PC-3 (cell line): Measurements from ENCODE around the gene TNRC18. TPM values are rescaled to one million over a fixed set of nuclear protein-coding genes. Genes with fewer than 3 reads are reported as not detected.

Experiments
- ATAC-seq: fragments of 200-7000 bp; cut with Tn5 transposase; 2 replicates; pipeline ENCODE4 v1.9.1; 2020; ENCODE audit warnings: mild to moderate bottlenecking, moderate library complexity
- BruUV-seq: library from RNA; stranded (reverse); fragments of 400-500 nt; replicated peaks from 2 replicates; lab custom pipeline; 2021; lab: Mats Ljungman, UMichigan
- CTCF ChIA-PET: fragments of 300-600 bp; sonication (Branson Sonifier 250); formaldehyde crosslinking; loops from one replicate; lab custom pipeline; 2022; ENCODE audit warnings: antibody characterized with exemption; lab: Charles Lee
- POLR2A ChIA-PET: fragments of 300-600 bp; sonication (Branson Sonifier 250); formaldehyde crosslinking; loops from one replicate; lab custom pipeline; 2022; ENCODE audit warnings: antibody characterized with exemption; ENCODE audit not compliant: unreplicated experiment; lab: Charles Lee
- DNase-seq: peaks from one replicate; pipeline ENCODE4 v3.0.0-alpha.2; 2015
- H2AFZ ChIP-seq: fragments of 300-600 bp; sonication (generic); 2 replicates; pipeline ENCODE4 v1.6.0; 2016; ENCODE audit warnings: antibody characterized with exemption, low read length
- H3F3A ChIP-seq: fragments of 300-600 bp; sonication (generic); one replicate; pipeline ENCODE4 v1.6.0; 2017; ENCODE audit warnings: antibody characterized with exemption, low read length, control low read depth, mild to moderate bottlenecking; ENCODE audit not compliant: unreplicated experiment
- H3K27ac ChIP-seq: fragments of 300-600 bp; sonication (generic); 2 replicates; pipeline ENCODE4 v1.5.1; 2016; ENCODE audit warnings: mild to moderate bottlenecking, low read length
- H3K27me3 ChIP-seq: fragments of 300-600 bp; sonication (generic); 2 replicates; pipeline ENCODE4 v1.6.1; 2016; ENCODE audit warnings: low read length, mixed read lengths
- H3K36me3 ChIP-seq: fragments of 300-600 bp; sonication (generic); 2 replicates; pipeline ENCODE4 v1.6.1; 2016; ENCODE audit warnings: low read depth, mixed run types, low read length, mixed read lengths
- H3K4me1 ChIP-seq: fragments of 300-600 bp; sonication (generic); 2 replicates; pipeline ENCODE4 v1.5.1; 2016; ENCODE audit warnings: low read length; ENCODE audit not compliant: insufficient read depth
- H3K4me2 ChIP-seq: fragments of 300-600 bp; sonication (generic); 2 replicates; pipeline ENCODE4 v1.6.0; 2016; ENCODE audit warnings: low read length
- H3K4me3 ChIP-seq: fragments of 300-600 bp; sonication (generic); 2 replicates; pipeline ENCODE4 v1.5.1; 2016; ENCODE audit warnings: mild to moderate bottlenecking, low read length, mixed read lengths
- H3K79me2 ChIP-seq: fragments of 300-600 bp; sonication (generic); 2 replicates; pipeline ENCODE4 v1.6.1; 2017; ENCODE audit warnings: low read length, mixed read lengths
- H3K9ac ChIP-seq: fragments of 300-600 bp; sonication (generic); 2 replicates; pipeline ENCODE4 v1.6.0; 2016; ENCODE audit warnings: mild to moderate bottlenecking, low read length
- H3K9me2 ChIP-seq: fragments of 300-600 bp; sonication (generic); replicated peaks from 2 replicates; pipeline ENCODE4 v1.6.1; 2016; ENCODE audit warnings: mixed run types, low read length, mixed read lengths
- H3K9me3 ChIP-seq: fragments of 300-600 bp; sonication (generic); 2 replicates; pipeline ENCODE4 v1.6.1; 2016; ENCODE audit warnings: low read length, mixed read lengths
- H4K20me1 ChIP-seq: fragments of 300-600 bp; sonication (generic); 2 replicates; pipeline ENCODE4 v1.6.1; 2016; ENCODE audit warnings: low read length, mixed read lengths
- CTCF ChIP-seq: fragments of 300-600 bp; sonication (generic); conservative IDR thresholded peaks from 2 replicates; pipeline ENCODE4 v1.5.1; 2017; ENCODE audit warnings: antibody characterized with exemption, low read depth, mild to moderate bottlenecking, low read length
- EZH2 ChIP-seq: fragments of 300-600 bp; sonication (generic); IDR thresholded peaks from one replicate; pipeline ENCODE4 v1.6.1; 2017; ENCODE audit warnings: antibody characterized with exemption, mild to moderate bottlenecking, low read length; ENCODE audit not compliant: unreplicated experiment
- EZH2phosphoT487 ChIP-seq: fragments of 300-600 bp; sonication (generic); IDR thresholded peaks from 2 replicates; pipeline ENCODE4 v1.6.1; 2018; ENCODE audit warnings: mild to moderate bottlenecking, antibody characterized with exemption, low read length, borderline replicate concordance
- intact Hi-C: fragments of 100-400 bp; cut with micrococcal nuclease; formaldehyde crosslinking; loops from 2 replicates; pipeline ENCODE4 v1.9.0; 2023
- total RNA-seq: library from RNA; depleted of rRNA; stranded (reverse); fragments of >200 nt; gene quantifications from 2 replicates; pipeline ENCODE4 v1.2.3, GENCODE V29; 2014

TNRC18 gene
- total RNA-seq, 1 experiment from 2014 or later: 26.8 TPM

GRCh38 chr7:5421714-5422395 lies 1.8 kb downstream of the TNRC18 start:
- Histone ChIP-seq H4K20me1 (no peaks in the 10 kb centered on the region), H3F3A (no peaks in the 10 kb centered on the region), H3K4me1 (peaks cover 22% of the 10 kb centered on the region), H3K36me3 (no peaks in the 10 kb centered on the region), H3K9me3 (no peaks in the 10 kb centered on the region), H3K27ac (peak overlapping the region; percentile 95), H3K4me2 (peak overlapping the region; percentile 92), H3K79me2 (peaks cover 94% of the 10 kb centered on the region), H3K4me3 (peak overlapping the region; percentile 99), H2AFZ (no peak overlapping the region), H3K27me3 (no peaks in the 10 kb centered on the region), H3K9ac (peak overlapping the region; percentile 98), H3K9me2 (no peaks in the 10 kb centered on the region)
- intact Hi-C loops: no loop called here
- CTCF ChIA-PET: interaction anchor here (0.5 to 1.8 kb wide), 3 partner anchors 25 to 182 kb away, joined by 3 to 11 read pairs (median 4); no protein-coding TSS in a partner anchor
- POLR2A ChIA-PET: interaction anchor here (0.6 kb wide), 3 partner anchors 21 to 218 kb away, joined by 5 to 8 read pairs (median 6); no protein-coding TSS in a partner anchor
- no peak for ATAC-seq
- no peak for TF ChIP-seq EZH2
- TF ChIP-seq EZH2phosphoT487: no peak
- TF ChIP-seq CTCF: no peak
- TSS peak; percentile 20 for BruUV-seq
- DNase-seq: peak; percentile 69

- Histone ChIP-seq H3K27me3 (no peaks in the 10 kb centered on the region), H3K36me3 (no peaks in the 10 kb centered on the region), H2AFZ (no peak overlapping the region), H3K79me2 (peaks cover 93% of the 10 kb centered on the region), H3K4me1 (peaks cover 22% of the 10 kb centered on the region), H3K9me3 (no peaks in the 10 kb centered on the region), H3K27ac (peak overlapping the region; percentile 95), H3K9ac (peak overlapping the region; percentile 98), H3K9me2 (no peaks in the 10 kb centered on the region), H3K4me2 (peak overlapping the region; percentile 100), H4K20me1 (no peaks in the 10 kb centered on the region), H3K4me3 (peak overlapping the region; percentile 99), H3F3A (no peaks in the 10 kb centered on the region)
- no peak for ATAC-seq
- TF ChIP-seq EZH2phosphoT487 (no peak), CTCF (no peak), EZH2 (no peak)
- ChIA-PET POLR2A (interaction anchor here (0.6 kb wide), 1 partner anchor 219 kb away, joined by 5 read pairs; no protein-coding TSS in a partner anchor), CTCF (interaction anchor here (0.5 kb wide), 1 partner anchor 57 kb away, joined by 11 read pairs; no protein-coding TSS in a partner anchor)
- no TSS peak for BruUV-seq
- intact Hi-C loops: no loop called here
- no peak for DNase-seq
These were observed 2.5 kb downstream of the TNRC18 start for GRCh38 chr7:5420881-5421713.
